ENCODE data around the gene RYR2.

The RYR2 gene

GRCh38 chr1:237748171-237748960 lies 706.4 kb downstream of the RYR2 start:
- no peak overlapping the region for H3K27ac ChIP-seq
- DNase-seq (ENCODE audit: low read depth, low spot score), result no peak

- no peak for DNase-seq (ENCODE audit: low read depth, low spot score)
These were observed 707.1 kb downstream of the RYR2 start for GRCh38 chr1:237749122-237749521.

GRCh38 chr1:237751090-237751489 lies 709.1 kb downstream of the RYR2 start:
- DNase-seq (ENCODE audit: low read depth, low spot score), result no peak
- H3K27ac ChIP-seq, result no peak overlapping the region

More at GRCh38 chr1:237749122-237749521, 707.1 kb downstream of the RYR2 start:
- H3K27ac ChIP-seq, result no peak overlapping the region

GRCh38 chr1:237754627-237755026 lies 712.6 kb downstream of the RYR2 start:
- DNase-seq (ENCODE audit: low read depth, low spot score), result no peak

GRCh38 chr1:237756304-237756967 lies 714.5 kb downstream of the RYR2 start:
- no peak overlapping the region for H3K27ac ChIP-seq
- DNase-seq (ENCODE audit: low read depth, low spot score), result no peak

More at GRCh38 chr1:237754627-237755026, 712.6 kb downstream of the RYR2 start:
- no peak overlapping the region for H3K27ac ChIP-seq

- DNase-seq (ENCODE audit: low read depth, low spot score), result peak; percentile 10
- no peak overlapping the region for H3K27ac ChIP-seq
These were observed 717.4 kb downstream of the RYR2 start for GRCh38 chr1:237759377-237759776.

- H3K27ac ChIP-seq, result no peak overlapping the region
- no peak for DNase-seq (ENCODE audit: low read depth, low spot score)
These were observed 719.0 kb downstream of the RYR2 start for GRCh38 chr1:237760951-237761350.

- no peak for DNase-seq (ENCODE audit: low read depth, low spot score)
- no peak overlapping the region for H3K27ac ChIP-seq
These were observed 721.2 kb downstream of the RYR2 start for GRCh38 chr1:237763137-237763536.

- no peak overlapping the region for H3K27ac ChIP-seq
- DNase-seq (ENCODE audit: low read depth, low spot score), result no peak
These were observed 721.8 kb downstream of the RYR2 start for GRCh38 chr1:237763751-237764150.

- no peak overlapping the region for H3K27ac ChIP-seq
- DNase-seq (ENCODE audit: low read depth, low spot score), result no peak
These were observed 727.9 kb downstream of the RYR2 start for GRCh38 chr1:237769916-237770315.

- no peak overlapping the region for H3K27ac ChIP-seq
- DNase-seq (ENCODE audit: low read depth, low spot score), result no peak
These were observed 730.0 kb downstream of the RYR2 start for GRCh38 chr1:237772009-237772408.

- DNase-seq (ENCODE audit: low read depth, low spot score), result no peak
- no peak overlapping the region for H3K27ac ChIP-seq
These were observed 732.3 kb downstream of the RYR2 start for GRCh38 chr1:237774246-237774645.

- no peak for DNase-seq (ENCODE audit: low read depth, low spot score)
- no peak overlapping the region for H3K27ac ChIP-seq
These were observed 737.4 kb downstream of the RYR2 start for GRCh38 chr1:237779356-237779755.

GRCh38 chr1:237786066-237786719 lies 744.2 kb downstream of the RYR2 start:
- H3K27ac ChIP-seq, result no peak overlapping the region
- DNase-seq (ENCODE audit: low read depth, low spot score), result no peak

GRCh38 chr1:237788069-237788468 lies 746.1 kb downstream of the RYR2 start:
- DNase-seq (ENCODE audit: low read depth, low spot score), result no peak
- H3K27ac ChIP-seq, result no peak overlapping the region

- DNase-seq (ENCODE audit: low read depth, low spot score), result no peak
- H3K27ac ChIP-seq, result no peak overlapping the region
These were observed 747.6 kb downstream of the RYR2 start for GRCh38 chr1:237789619-237790018.

GRCh38 chr1:237791592-237791991 lies 749.6 kb downstream of the RYR2 start:
- no peak for DNase-seq (ENCODE audit: low read depth, low spot score)
- no peak overlapping the region for H3K27ac ChIP-seq

GRCh38 chr1:237792149-237792548 lies 750.2 kb downstream of the RYR2 start:
- H3K27ac ChIP-seq, result no peak overlapping the region

GRCh38 chr1:237792726-237793125 lies 750.7 kb downstream of the RYR2 start:
- no peak for DNase-seq (ENCODE audit: low read depth, low spot score)
- no peak overlapping the region for H3K27ac ChIP-seq

More at GRCh38 chr1:237792149-237792548, 750.2 kb downstream of the RYR2 start:
- DNase-seq (ENCODE audit: low read depth, low spot score), result no peak

- H3K27ac ChIP-seq, result no peak overlapping the region
- no peak for DNase-seq (ENCODE audit: low read depth, low spot score)
These were observed 752.1 kb downstream of the RYR2 start for GRCh38 chr1:237794071-237794470.

- no peak overlapping the region for H3K27ac ChIP-seq
- no peak for DNase-seq (ENCODE audit: low read depth, low spot score)
These were observed 753.6 kb downstream of the RYR2 start for GRCh38 chr1:237795558-237795957.

Data from epithelial cell of prostate (primary cell).